ENCODE measurements around the gene COLEC11.

DNA sequence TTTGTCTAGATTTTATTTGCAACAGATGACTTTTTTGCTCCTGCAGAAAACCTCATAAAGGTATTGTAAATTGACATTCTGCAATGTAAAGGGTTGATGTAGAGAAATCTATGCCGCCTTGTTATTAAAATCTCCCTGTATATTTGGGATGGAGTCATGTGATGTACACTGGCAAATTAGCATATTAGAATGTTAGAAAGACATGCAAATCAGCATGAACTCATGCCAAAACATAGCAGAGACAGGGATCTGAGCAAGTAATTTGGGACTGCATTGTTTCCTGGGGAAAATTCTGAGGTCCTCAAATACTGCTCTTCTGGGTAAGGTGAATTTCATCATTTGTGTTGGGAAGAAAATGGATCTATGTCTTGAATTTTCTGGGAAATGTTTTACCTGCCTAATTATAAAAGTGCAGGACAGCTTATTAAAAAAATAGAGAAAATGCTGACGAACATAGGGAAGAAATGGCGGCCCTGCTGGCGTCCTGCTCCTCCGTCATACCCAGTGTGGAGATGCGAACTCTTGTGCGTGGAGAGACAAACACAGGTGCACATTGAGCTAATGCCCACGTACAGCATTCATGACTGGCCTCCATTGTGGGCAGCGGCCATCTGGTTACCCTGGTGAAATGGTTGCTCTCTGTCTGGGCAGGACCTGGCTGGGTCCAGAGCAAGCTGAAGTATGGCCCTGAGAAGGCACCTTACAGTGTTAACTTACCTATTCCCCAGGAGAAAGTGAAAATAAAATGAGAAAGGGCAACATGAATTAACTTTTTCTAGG, 79.3 kb downstream of the COLEC11 start:
- TF ChIP-seq, protein P1, sequence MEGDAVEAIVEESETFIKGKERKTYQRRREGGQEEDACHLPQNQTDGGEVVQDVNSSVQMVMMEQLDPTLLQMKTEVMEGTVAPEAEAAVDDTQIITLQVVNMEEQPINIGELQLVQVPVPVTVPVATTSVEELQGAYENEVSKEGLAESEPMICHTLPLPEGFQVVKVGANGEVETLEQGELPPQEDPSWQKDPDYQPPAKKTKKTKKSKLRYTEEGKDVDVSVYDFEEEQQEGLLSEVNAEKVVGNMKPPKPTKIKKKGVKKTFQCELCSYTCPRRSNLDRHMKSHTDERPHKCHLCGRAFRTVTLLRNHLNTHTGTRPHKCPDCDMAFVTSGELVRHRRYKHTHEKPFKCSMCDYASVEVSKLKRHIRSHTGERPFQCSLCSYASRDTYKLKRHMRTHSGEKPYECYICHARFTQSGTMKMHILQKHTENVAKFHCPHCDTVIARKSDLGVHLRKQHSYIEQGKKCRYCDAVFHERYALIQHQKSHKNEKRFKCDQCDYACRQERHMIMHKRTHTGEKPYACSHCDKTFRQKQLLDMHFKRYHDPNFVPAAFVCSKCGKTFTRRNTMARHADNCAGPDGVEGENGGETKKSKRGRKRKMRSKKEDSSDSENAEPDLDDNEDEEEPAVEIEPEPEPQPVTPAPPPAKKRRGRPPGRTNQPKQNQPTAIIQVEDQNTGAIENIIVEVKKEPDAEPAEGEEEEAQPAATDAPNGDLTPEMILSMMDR (IDR thresholded peaks at IDR 0.05), result no peak
- TF ChIP-seq EP300 (IDR thresholded peaks at IDR 0.05), result no peak
